Vagina (tissue), 2 donors: ENCODE measurements around the gene LAMA2. TPM values are rescaled to one million over a fixed set of nuclear protein-coding genes. Genes with fewer than 3 reads are reported as not detected.

ENCODE experiments used
- DNase-seq, 2 donors: peaks; one replicate each; pipeline ENCODE4 v3.0.0-alpha.2; 2017; ENCODE audit errors: extremely low spot score in 2 of 2
- H3K27ac ChIP-seq: fragments of 200-600 bp; sonication (generic); one replicate; pipeline ENCODE4 v1.5.1; 2019
- H3K27me3 ChIP-seq: fragments of 200-600 bp; sonication (generic); one replicate; pipeline ENCODE4 v1.5.1; 2019
- H3K36me3 ChIP-seq, 2 donors: fragments of 200-600 bp; sonication (generic); one replicate each; pipeline ENCODE4 v1.5.1; 2017 to 2019
- H3K4me1 ChIP-seq: fragments of 200-600 bp; sonication (generic); one replicate; pipeline ENCODE4 v1.5.1; 2019
- H3K4me3 ChIP-seq, 2 donors: fragments of 200-600 bp; sonication (generic); 1 replicate in 1 of 2; 2 replicates in 1 of 2; pipeline ENCODE4 v1.5.1; 2016 to 2019
- H3K9me3 ChIP-seq: fragments of 200-600 bp; sonication (generic); one replicate; pipeline ENCODE4 v1.5.1; 2019
- POLR2A ChIP-seq, 2 donors: fragments of 450-650 bp; IDR thresholded peaks; one replicate each; pipeline ENCODE4 v1.6.1; 2017; ENCODE audit warnings: antibody characterized with exemption in 2 of 2, mild to moderate bottlenecking in 2 of 2, moderate library complexity in 2 of 2
- POLR2AphosphoS5 ChIP-seq, 2 donors: sonication (generic); formaldehyde crosslinking; IDR thresholded peaks; one replicate each; pipeline ENCODE4 v1.9.0; 2017; ENCODE audit warnings: antibody characterized with exemption in 2 of 2, mild to moderate bottlenecking in 2 of 2, low read depth in 1 of 2; ENCODE audit not compliant: insufficient read depth in 1 of 2
- intact Hi-C: fragments of 100-400 bp; cut with DNase I; formaldehyde crosslinking; loops from one replicate; pipeline ENCODE4 v1.15.1; 2023
- total RNA-seq: library from RNA; depleted of rRNA; stranded (reverse); fragments of >200 nt; gene quantifications from one replicate; pipeline ENCODE4 v1.2.3, GENCODE V29; 2016
- TF ChIP-seq, protein P1 (sequence below), 3 experiments: fragments of 450-650 bp in 2 of 3; fragments of 200-600 bp in 1 of 3; sonication (generic) in 1 of 3; IDR thresholded peaks; one replicate each; pipeline ENCODE4 v1.5.1; 2017 to 2019; ENCODE audit warnings: antibody characterized with exemption in 3 of 3, mild to moderate bottlenecking in 2 of 3, moderate library complexity in 2 of 3

LAMA2 gene
- total RNA-seq, 1 donor from 2014 or later, result 91.1 TPM

DNA sequence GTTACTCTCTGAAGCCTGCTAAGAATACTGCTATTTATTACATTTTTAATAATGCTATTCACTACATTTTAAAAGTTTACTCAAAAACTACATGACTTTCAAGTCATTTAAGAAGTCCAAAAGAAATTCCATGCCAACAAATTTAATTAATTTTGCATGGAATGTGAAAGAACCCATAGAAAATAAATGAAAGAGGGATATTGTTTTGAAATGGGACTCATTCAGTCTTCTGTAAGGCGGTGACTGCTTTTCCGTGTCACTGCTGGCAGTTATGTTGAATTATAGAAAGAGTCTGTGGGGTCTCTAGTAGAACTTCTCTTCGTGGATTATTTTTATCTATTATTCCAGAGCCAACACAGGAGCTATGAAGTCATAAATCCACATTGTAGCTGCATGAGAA lies 211.2 kb downstream of the LAMA2 start:
- Histone ChIP-seq H3K36me3 (no peaks in the 10 kb centered on the region), H3K27ac (no peak overlapping the region), H3K4me3 (no peak overlapping the region), H3K27me3 (no peaks in the 10 kb centered on the region), H3K9me3 (no peaks in the 10 kb centered on the region), H3K4me1 (no peaks in the 10 kb centered on the region)
- intact Hi-C loops, result no loop called here
- no peak for DNase-seq
- TF ChIP-seq, protein P1, sequence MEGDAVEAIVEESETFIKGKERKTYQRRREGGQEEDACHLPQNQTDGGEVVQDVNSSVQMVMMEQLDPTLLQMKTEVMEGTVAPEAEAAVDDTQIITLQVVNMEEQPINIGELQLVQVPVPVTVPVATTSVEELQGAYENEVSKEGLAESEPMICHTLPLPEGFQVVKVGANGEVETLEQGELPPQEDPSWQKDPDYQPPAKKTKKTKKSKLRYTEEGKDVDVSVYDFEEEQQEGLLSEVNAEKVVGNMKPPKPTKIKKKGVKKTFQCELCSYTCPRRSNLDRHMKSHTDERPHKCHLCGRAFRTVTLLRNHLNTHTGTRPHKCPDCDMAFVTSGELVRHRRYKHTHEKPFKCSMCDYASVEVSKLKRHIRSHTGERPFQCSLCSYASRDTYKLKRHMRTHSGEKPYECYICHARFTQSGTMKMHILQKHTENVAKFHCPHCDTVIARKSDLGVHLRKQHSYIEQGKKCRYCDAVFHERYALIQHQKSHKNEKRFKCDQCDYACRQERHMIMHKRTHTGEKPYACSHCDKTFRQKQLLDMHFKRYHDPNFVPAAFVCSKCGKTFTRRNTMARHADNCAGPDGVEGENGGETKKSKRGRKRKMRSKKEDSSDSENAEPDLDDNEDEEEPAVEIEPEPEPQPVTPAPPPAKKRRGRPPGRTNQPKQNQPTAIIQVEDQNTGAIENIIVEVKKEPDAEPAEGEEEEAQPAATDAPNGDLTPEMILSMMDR (IDR thresholded peaks at IDR 0.05), result no peak
- no peak for TF ChIP-seq POLR2AphosphoS5 (IDR thresholded peaks at IDR 0.05; ENCODE audit: insufficient read depth in 1 of 2, low read depth in 1 of 2)
- no peak for TF ChIP-seq POLR2A (IDR thresholded peaks at IDR 0.05)

DNA sequence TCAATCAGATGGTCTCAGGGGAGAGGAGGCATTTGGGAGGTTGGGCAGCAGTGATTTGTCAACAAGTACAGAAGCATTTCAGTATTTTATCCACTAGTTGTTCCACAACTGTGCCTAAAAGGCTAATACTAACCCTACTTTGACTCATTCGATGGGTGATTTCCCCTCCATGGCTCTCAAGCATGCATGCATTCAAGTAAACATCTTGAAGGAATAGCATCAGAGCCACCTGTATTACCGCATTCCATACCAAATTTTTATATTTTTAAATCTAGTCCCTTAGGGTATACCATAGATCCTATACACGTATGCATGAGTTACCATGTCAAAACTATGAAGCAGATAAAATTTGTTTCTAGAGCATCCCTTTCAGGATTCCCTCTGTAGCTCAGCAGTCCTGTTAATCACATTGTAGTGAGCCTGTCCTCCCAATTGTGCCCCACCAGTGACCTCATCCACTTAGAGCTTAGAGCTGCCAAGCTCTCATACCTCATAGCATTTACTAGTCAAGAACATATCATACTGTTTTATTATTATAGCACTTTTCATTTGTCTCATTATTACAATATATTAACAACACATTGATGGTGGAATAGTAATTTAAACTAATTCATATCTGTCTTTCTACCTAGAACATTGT lies 213.8 kb downstream of the LAMA2 start:
- H3K4me1 ChIP-seq, result no peaks in the 10 kb centered on the region
- no peaks in the 10 kb centered on the region for H3K36me3 ChIP-seq
- no peaks in the 10 kb centered on the region for H3K9me3 ChIP-seq
- H3K4me3 ChIP-seq, result no peak overlapping the region
- no peaks in the 10 kb centered on the region for H3K27me3 ChIP-seq
- TF ChIP-seq POLR2A (IDR thresholded peaks at IDR 0.05), result no peak
- TF ChIP-seq POLR2AphosphoS5 (IDR thresholded peaks at IDR 0.05; ENCODE audit: insufficient read depth in 1 of 2, low read depth in 1 of 2), result no peak
- TF ChIP-seq, protein P1 (IDR thresholded peaks at IDR 0.05), result no peak
- intact Hi-C loops, result no loop called here
- H3K27ac ChIP-seq, result no peak overlapping the region
- DNase-seq, result no peak

DNA sequence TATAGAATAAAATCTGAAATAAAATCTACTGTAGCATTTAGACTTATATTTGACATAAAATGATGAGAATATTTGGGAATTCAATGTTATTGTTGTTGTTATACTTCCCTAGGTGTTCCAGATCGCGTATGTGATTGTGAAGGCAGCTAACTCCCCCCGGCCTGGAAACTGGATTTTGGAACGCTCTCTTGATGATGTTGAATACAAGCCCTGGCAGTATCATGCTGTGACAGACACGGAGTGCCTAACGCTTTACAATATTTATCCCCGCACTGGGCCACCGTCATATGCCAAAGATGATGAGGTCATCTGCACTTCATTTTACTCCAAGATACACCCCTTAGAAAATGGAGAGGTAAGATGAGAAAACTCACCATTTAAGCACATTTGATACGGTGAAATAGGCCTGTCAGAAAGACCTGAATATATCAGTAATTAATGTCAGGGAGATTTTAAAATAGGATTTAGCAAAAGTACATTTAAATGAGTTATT lies 215.2 kb downstream of the LAMA2 start:
- no peaks in the 10 kb centered on the region for H3K27me3 ChIP-seq
- H3K36me3 ChIP-seq, result no peaks in the 10 kb centered on the region
- DNase-seq, result no peak
- TF ChIP-seq POLR2A (IDR thresholded peaks at IDR 0.05) (no peak), POLR2AphosphoS5 (IDR thresholded peaks at IDR 0.05; ENCODE audit: insufficient read depth in 1 of 2, low read depth in 1 of 2) (no peak)
- TF ChIP-seq, protein P1 (IDR thresholded peaks at IDR 0.05), result no peak
- no peak overlapping the region for H3K27ac ChIP-seq
- H3K4me1 ChIP-seq, result no peaks in the 10 kb centered on the region
- no peaks in the 10 kb centered on the region for H3K9me3 ChIP-seq
- intact Hi-C loops, result no loop called here
- no peak overlapping the region for H3K4me3 ChIP-seq

DNA sequence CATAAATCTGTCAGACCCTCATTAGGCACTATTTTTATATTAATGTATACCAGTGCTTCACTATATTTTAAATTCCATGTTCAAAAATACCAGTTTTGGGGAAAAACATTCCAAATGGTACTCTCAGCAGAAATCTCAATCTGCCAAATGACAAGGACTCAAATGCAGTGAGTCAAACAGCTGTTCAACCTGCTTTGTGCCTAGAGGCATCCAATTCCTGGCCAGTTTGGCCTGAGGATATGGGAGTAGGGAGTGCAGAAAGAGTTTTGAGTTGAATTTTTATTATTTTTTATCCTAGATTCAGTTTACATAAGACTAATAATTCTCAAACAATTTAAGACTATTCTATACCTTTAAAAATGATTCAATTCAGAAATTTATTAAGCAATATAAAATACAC lies 216.8 kb downstream of the LAMA2 start:
- TF ChIP-seq, protein P1 (IDR thresholded peaks at IDR 0.05), result no peak
- TF ChIP-seq POLR2A (IDR thresholded peaks at IDR 0.05) (no peak), POLR2AphosphoS5 (IDR thresholded peaks at IDR 0.05; ENCODE audit: insufficient read depth in 1 of 2, low read depth in 1 of 2) (no peak)
- Histone ChIP-seq H3K36me3 (no peaks in the 10 kb centered on the region), H3K27me3 (no peaks in the 10 kb centered on the region), H3K27ac (no peak overlapping the region), H3K9me3 (no peaks in the 10 kb centered on the region), H3K4me1 (peaks cover 13% of the 10 kb centered on the region), H3K4me3 (no peak overlapping the region)
- DNase-seq, result no peak
- intact Hi-C loops, result no loop called here

DNA sequence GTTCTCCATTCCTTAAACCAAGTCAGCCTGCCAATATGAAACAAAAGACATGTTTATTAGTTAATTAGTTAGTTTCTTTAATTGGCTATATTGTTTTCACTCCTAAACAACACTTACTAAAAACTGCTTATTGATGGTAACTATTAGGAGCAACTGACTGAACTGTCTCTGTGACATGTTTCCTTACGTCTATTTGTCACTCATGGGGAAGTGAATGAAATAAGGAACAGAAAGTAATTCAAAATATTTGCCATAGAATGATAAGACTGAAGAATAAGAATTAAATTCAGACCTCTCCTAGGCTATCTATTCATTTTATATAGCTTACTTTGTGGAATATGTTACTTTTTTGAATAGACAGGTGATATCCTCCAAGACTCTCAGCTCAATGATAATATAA lies 217.2 kb downstream of the LAMA2 start:
- Histone ChIP-seq H3K27ac (no peak overlapping the region), H3K4me3 (no peak overlapping the region), H3K9me3 (no peaks in the 10 kb centered on the region), H3K36me3 (no peaks in the 10 kb centered on the region), H3K27me3 (no peaks in the 10 kb centered on the region), H3K4me1 (peaks cover 14% of the 10 kb centered on the region)
- intact Hi-C loops, result no loop called here
- no peak for DNase-seq
- TF ChIP-seq POLR2AphosphoS5 (IDR thresholded peaks at IDR 0.05; ENCODE audit: insufficient read depth in 1 of 2, low read depth in 1 of 2) (no peak), POLR2A (IDR thresholded peaks at IDR 0.05) (no peak)
- TF ChIP-seq, protein P1 (IDR thresholded peaks at IDR 0.05), result no peak
